ENCODE measurements around the gene MAP2K1. TPM values are rescaled to one million over a fixed set of nuclear protein-coding genes. Genes with fewer than 3 reads are reported as not detected.
A peak's percentile ranks its signal among the peaks of the same experiment; 100 is the strongest.
"Not testable (repeated sequence)": the region's sequence is repeated elsewhere in the genome, so short reads cannot be mapped to it uniquely, and the experiment has no call there.

The MAP2K1 gene
- total and polyA plus RNA-seq, 2 of the 4 experiments (the other 2 are of a cell fraction) = 34.7 to 37.8 TPM

DNA sequence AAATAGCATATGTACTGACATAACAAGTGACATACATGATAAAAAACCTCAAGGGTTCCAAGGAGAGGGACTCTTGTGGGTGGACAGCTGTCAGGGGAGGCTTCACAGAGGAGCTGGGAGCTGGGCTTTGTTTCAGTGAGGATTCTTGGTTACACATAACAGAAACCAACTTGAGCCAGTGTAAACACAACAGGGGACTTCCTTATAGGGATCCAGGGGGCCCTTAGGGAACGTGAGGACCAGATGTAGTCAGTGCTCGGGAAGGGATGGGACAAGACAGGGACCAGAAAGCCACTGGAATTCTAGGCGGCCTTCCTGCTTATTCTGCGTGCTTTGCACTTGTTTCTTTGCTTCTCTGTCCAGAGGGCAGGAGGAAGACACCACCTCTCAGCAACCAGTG is 75.9 kb downstream of the MAP2K1 start:
- peaks cover 6% of the 10 kb centered on the region for H3K4me1 ChIP-seq (ENCODE audit: control insufficient read depth, insufficient read depth, low read length)
- no peak overlapping the region; the same call in 1 of the 2 replicates for H3K23ac ChIP-seq (ENCODE audit: low read depth, low read length)
- no peak overlapping the region for H2AFZ ChIP-seq (replicated peaks; ENCODE audit: low read length, poor library complexity)
- peaks cover 3% of the 10 kb centered on the region; the same call in 1 of the 2 replicates for H4K20me1 ChIP-seq (ENCODE audit: insufficient read depth, low read length)
- ChIA-PET CTCF (no interaction called here), POLR2A (ENCODE audit: unreplicated experiment) (no interaction called here)
- no peak overlapping the region for H3K4me2 ChIP-seq (ENCODE audit: low read depth, low read length)
- H2AK9ac ChIP-seq (replicated peaks; ENCODE audit: low read depth, low read length, poor library complexity) = no peak overlapping the region
- H3K36me3 ChIP-seq (ENCODE audit: control insufficient read depth, insufficient read depth, low read length) = peaks cover 1% of the 10 kb centered on the region; the same call in 1 of the 2 replicates
- no peak overlapping the region for H2BK20ac ChIP-seq (ENCODE audit: low read depth, low read length)
- BruUV-seq (replicated peaks) = no TSS peak
- no peak overlapping the region for H3K56ac ChIP-seq (ENCODE audit: extremely low read depth, insufficient read depth, low read length)
- dilution Hi-C loops (cut with HindIII; ENCODE audit: low sequenced_read_pairs, unreplicated experiment) (no loop called here), intact Hi-C loops (cut with micrococcal nuclease) (no loop called here), in situ Hi-C loops (cut with MboI; ENCODE audit: low sequenced_read_pairs) (no loop called here)
- no peak overlapping the region for H3K4me3 ChIP-seq (ENCODE audit: insufficient read depth, low read depth, low read length)
- H3K18ac ChIP-seq (ENCODE audit: low read depth, low read length) = no peak overlapping the region
- H4K5ac ChIP-seq (ENCODE audit: low read depth, low read length) = no peak overlapping the region
- no peak overlapping the region for H2BK5ac ChIP-seq (ENCODE audit: low read depth, low read length, poor library complexity, severe bottlenecking)
- DNase-seq (peak; percentile 12), ATAC-seq (ENCODE audit: low read depth) (no peak)
- no peak overlapping the region for H2BK120ac ChIP-seq (ENCODE audit: low read depth, low read length)
- no peaks in the 10 kb centered on the region for H3K9me3 ChIP-seq (ENCODE audit: control insufficient read depth, insufficient read depth, low read length)
- no peak overlapping the region for H2AK5ac ChIP-seq (ENCODE audit: low read depth, low read length)
- H3K14ac ChIP-seq (replicated peaks; ENCODE audit: low read depth, low read length) = no peak overlapping the region
- H3K4ac ChIP-seq (ENCODE audit: low read depth, low read length) = no peak overlapping the region
- H3K79me1 ChIP-seq (ENCODE audit: low read depth in 1 of 2, low read length in 2 of 2) = peaks cover 23 to 46% of the 10 kb centered on the region in 2 experiments
- no CpG with 5 or more reads among the region's 4 CpGs for WGBS, 2 experiments (ENCODE audit: extremely low coverage in 2 of 2, insufficient read length in 1 of 2)
- TF ChIP-seq MXI1 (IDR thresholded peaks at IDR 0.05; ENCODE audit: borderline replicate concordance, low read depth, low read length) = no peak
- H4K91ac ChIP-seq (ENCODE audit: insufficient read depth, low read depth, low read length) = no peak overlapping the region
- H3K27me3 ChIP-seq (ENCODE audit: control insufficient read depth, insufficient read depth, low read length) = no peaks in the 10 kb centered on the region
- no peak overlapping the region for H2BK15ac ChIP-seq (ENCODE audit: low read depth, low read length)
- peaks cover 15% of the 10 kb centered on the region for H3K9me1 ChIP-seq (ENCODE audit: insufficient read depth, low read length)
- no peak overlapping the region for H3K9ac ChIP-seq (ENCODE audit: low read depth, low read length)
- no peak overlapping the region for H3K27ac ChIP-seq (ENCODE audit: insufficient read depth, low read length)
- no peak overlapping the region for H4K8ac ChIP-seq (ENCODE audit: low read depth in 2 of 2, low read length in 2 of 2)

DNA sequence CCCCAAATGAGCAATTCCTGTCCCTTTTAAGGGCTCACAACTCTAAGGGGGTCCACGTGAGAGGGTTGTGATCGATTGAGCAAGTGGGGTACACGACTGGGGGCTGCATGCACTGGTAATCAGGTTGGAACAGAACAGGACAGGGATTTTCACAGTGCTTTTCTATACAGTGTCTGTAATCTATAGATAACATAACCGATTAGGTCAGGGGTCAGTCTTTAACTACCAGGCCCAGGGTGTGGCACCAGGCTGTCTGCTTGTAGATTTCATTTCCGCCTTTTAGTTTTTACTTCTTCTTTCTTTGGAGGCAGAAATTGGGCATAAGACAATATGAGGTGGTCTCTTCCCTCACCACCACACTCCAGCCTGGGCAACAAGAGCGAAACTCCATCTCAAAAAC is 78.6 kb downstream of the MAP2K1 start:
- no CpG with 5 or more reads among the region's 6 CpGs for WGBS, 2 experiments (ENCODE audit: extremely low coverage in 2 of 2, insufficient read length in 1 of 2)
- H4K91ac ChIP-seq (ENCODE audit: insufficient read depth, low read depth, low read length); H3K9me1 ChIP-seq (ENCODE audit: insufficient read depth, low read length); H2AK5ac ChIP-seq (ENCODE audit: low read depth, low read length); CTCF ChIA-PET; H2BK120ac ChIP-seq (ENCODE audit: low read depth, low read length); H2BK5ac ChIP-seq (ENCODE audit: low read depth, low read length, poor library complexity, severe bottlenecking); H3K27me3 ChIP-seq (ENCODE audit: control insufficient read depth, insufficient read depth, low read length); H3K9ac ChIP-seq (ENCODE audit: low read depth, low read length); POLR2A ChIA-PET (ENCODE audit: unreplicated experiment); H3K4ac ChIP-seq (ENCODE audit: low read depth, low read length); H3K36me3 ChIP-seq (ENCODE audit: control insufficient read depth, insufficient read depth, low read length); intact Hi-C loops (cut with micrococcal nuclease); H3K23ac ChIP-seq (ENCODE audit: low read depth, low read length); BruUV-seq (replicated peaks); H3K56ac ChIP-seq (ENCODE audit: extremely low read depth, insufficient read depth, low read length); DNase-seq; H3K27ac ChIP-seq (ENCODE audit: insufficient read depth, low read length); in situ Hi-C loops (cut with MboI; ENCODE audit: low sequenced_read_pairs); H3K14ac ChIP-seq (replicated peaks; ENCODE audit: low read depth, low read length); H4K20me1 ChIP-seq (ENCODE audit: insufficient read depth, low read length); H2BK15ac ChIP-seq (ENCODE audit: low read depth, low read length); H4K8ac ChIP-seq (ENCODE audit: low read depth in 2 of 2, low read length in 2 of 2); H2BK20ac ChIP-seq (ENCODE audit: low read depth, low read length); ATAC-seq (ENCODE audit: low read depth); H3K4me3 ChIP-seq (ENCODE audit: insufficient read depth, low read depth, low read length); H4K5ac ChIP-seq (ENCODE audit: low read depth, low read length); H3K9me3 ChIP-seq (ENCODE audit: control insufficient read depth, insufficient read depth, low read length); H3K4me1 ChIP-seq (ENCODE audit: control insufficient read depth, insufficient read depth, low read length); H3K4me2 ChIP-seq (ENCODE audit: low read depth, low read length); H2AFZ ChIP-seq (replicated peaks; ENCODE audit: low read length, poor library complexity); H3K18ac ChIP-seq (ENCODE audit: low read depth, low read length); dilution Hi-C loops (cut with HindIII; ENCODE audit: low sequenced_read_pairs, unreplicated experiment); H2AK9ac ChIP-seq (replicated peaks; ENCODE audit: low read depth, low read length, poor library complexity): not testable (repeated sequence)
- H3K79me1 ChIP-seq (ENCODE audit: low read depth in 1 of 2, low read length in 2 of 2) = peaks cover 15 to 26% of the 10 kb centered on the region in 2 experiments

Measured in IMR-90 (cell line).